HG02981 (cell line): ENCODE data around the gene CREB5.
"Not testable (repeated sequence)": the region's sequence is repeated elsewhere in the genome, so short reads cannot be mapped to it uniquely, and the experiment has no call there.

Source experiments
- ATAC-seq: cut with Tn5 transposase; IDR thresholded peaks from one replicate; pipeline ENCODE4 v1.9.1; 2021; ENCODE audit warnings: mild to moderate bottlenecking, moderate library complexity; ENCODE audit not compliant: unreplicated experiment

Gene CREB5

DNA sequence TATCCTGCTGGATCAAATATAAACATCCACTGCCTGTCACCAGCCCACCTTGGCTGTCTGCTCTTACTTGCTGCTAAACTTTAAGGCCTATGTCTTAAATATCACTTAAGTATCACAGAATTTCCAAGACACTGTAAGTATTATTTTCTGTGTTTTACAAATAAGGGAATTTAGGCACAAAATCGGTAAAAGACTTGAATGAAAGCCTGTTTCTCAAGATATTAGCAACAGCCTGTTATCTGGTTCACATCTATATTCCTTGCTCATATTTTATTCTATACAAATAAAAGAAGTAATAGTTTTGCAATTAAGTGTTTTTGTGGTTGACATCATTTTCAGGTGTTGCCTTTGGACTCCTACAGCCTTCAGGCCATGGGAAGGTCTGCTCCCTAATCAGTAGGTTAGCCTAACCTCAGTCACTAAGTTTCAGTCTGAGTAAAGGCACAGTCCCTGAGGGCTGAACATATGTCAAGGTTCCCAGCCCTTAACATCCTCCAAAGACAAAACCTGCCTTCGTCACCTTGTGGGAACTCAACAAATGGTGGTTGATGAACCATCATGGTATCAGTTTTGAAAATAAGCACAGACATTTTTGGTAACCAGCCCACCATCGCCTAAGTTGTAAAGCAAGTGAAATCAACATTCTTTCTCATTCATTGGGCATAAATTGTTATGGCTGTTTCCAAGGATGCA is 127.1 kb downstream of the CREB5 start:
- peak; percentile 95 for ATAC-seq

DNA sequence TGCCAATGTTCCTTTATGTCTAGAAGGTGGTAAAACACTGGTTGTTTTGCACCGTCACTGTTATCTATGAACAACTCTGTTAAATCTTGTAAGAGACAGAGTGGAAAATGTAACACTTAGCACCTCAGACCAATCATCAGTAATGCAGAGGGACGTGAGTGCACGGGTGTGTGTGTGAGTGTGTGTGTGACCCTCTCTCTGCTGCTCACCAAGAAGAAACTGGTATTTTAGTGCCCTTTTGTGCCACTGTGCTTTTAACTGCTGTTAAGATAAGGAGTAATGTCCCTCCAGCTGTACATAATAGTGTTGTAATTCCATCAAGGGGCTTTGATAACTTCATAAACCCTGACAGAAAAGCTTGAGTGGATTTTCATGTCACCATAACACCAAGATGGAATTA is 130.1 kb downstream of the CREB5 start:
- no peak for ATAC-seq

DNA sequence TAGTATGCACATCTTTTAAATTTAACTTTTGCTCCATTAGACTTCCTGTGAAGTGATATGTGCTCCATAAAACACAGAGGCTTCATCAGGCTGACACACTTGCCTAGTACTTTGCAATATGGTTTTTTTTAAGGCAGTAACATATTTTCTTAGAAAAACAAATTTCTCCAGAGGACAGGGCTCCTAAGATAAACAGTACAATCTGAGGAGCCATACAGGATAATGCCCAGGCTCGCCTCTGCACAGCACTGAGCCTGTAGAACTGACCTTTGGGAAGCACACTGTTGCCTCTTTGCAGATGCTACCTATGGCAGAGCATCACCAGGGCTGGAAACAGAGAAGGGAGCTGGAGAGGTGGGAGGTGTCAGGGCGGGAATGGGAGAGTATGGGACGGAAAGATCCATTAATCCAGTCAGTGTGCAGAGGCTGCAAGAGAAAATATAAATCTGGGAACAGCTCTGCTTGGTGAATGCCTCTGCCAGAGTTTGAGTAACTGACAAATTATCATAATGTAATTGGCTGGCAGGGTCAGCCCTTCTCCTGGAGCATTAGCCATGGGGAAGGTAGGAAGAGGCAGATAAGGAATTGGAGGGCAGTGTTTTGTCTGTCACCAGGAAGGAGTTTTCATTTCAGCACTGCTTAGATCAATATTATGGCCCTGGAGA is 132.3 kb downstream of the CREB5 start:
- ATAC-seq: no peak

DNA sequence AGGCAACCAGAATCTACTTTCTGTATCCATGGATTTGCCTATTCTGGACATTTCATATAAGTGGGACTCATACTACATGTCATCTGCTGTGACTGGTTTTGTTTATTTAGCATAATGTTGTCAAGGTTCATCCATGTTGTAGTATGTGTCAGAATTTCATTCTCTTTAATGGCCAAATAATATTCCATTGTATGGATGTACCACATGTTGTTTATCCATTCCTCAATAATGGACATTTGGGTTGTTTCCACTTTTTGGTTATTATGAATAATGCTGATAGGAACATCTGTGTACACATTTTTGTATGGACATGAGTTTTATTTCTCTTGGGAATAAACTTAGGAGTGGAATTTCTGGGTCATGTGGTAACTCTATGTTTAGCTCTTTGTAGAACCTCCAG is 133.7 kb downstream of the CREB5 start:
- ATAC-seq: no peak

DNA sequence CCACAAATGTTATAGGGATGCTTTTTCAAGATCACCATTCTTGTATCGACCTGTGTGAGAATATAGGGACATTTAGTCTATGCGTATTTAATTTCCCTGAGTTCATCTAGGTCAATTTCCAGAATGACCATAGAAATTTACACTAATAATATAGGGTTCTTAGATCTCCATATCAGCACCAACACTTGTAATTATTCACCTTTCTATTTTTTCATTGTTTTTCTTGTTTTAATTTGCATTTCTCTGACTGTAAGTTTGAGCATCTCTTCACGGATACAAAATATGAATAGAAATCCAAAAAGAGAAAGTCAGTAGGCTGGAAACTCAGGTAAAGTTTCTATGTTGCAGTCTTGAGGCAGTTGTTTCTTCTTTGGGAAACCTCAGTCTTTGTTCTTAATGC is 134.8 kb downstream of the CREB5 start:
- no peak for ATAC-seq

DNA sequence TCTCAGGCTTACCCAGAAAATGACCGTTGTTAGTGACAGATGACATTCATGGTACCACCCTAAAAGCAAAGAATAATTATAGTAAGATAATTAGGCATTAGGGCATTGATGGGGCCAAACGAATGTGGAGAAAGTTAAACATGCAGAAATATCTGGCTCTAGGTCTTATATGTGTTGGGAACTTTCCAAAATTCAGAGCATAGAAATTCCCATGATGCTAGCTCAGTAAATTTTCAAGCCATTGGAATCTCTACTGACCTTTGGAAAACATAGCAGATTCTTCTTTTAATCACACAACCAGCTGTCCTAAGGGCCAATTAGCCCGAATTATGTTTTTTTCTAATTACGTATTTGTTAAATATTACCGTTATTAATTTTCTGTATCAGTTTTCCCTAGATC is 136.1 kb downstream of the CREB5 start:
- no peak for ATAC-seq

DNA sequence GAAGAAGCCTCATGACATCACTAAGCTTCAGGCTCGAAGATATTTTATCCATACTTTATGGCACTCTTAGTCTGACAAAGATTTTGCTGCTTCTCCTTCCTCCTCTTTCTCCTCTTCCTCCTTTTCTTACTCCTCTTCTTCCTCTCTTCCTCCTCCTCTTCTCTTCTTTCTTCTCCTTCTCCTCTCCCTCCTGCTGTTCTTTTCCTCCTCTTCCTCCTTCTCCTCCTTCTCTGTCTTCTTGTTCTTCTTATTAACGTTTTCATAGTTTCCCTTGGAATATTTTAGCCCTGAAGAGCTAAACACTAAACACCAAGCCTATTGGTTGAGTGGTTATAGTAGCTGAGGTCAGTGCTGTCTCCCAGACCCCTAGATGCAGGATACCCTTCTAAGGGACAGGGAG is 137.7 kb downstream of the CREB5 start:
- ATAC-seq: no peak

DNA sequence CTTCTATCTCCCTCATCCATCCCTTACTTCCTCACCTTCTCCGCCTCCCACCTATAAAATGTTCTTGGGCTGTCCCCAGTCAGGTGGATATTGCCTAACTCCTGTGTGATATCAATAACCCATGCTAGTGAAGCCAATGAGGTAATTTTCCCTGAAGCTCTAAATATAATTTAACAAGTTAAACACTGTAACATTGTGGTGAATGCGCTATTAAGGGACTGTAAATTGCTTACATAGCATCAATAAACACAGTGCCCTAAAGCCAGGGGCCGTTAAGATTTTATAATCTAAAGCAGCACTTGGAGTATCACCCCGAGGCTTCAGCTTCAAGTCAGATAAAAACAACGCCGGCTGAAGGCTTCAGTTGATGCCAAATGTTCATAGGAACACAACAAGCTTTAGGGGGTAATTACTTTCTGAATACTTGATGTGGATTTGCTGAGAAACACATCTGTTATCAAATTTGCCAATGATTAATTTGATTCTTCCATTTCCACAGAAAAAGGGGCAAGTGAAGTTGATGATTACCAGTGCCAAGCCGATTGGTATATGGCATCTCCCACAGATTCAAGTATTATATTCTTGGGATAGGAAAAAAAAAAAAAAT is 138.4 kb downstream of the CREB5 start:
- ATAC-seq: no peak

DNA sequence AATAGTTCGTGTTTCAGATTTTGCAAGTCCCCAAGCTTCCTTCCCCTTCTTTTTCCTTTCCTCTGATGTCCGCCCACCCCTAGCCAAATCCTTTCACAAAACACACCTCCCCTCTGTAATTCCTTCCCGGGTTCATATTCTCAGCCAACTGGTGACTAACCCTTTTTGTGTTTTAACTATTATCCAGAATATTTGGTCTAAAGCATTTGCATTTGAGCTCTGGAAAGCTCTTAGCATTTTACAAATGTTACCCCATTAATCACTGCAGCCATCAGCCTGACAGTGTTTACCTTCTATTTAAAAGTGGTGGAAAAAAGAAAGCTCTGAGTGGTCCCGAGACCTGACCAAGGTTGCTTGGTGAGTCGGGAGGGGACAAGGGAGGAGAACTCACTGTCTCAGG is 139.0 kb downstream of the CREB5 start:
- ATAC-seq: no peak

DNA sequence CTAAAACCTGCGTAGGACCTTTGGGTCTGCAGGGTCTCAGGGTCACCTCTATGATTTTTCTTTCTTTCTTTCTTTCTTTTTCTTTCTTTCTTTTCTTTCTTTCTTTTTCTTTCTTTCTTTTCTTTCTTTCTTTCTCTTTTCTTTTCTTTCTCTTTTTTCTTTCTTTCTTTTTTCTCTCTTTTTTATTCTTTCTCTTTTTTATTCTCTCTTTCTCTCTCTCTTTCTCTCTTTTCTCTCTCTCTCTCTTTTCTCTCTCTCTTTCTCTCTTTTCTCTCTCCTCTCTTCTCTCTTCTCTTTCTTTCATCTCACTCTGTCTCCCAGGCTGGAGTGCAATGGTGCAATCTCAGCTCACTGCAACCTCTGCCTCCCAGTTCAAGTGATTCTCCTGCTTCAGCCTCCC is 139.4 kb downstream of the CREB5 start:
- ATAC-seq: not testable (repeated sequence)

DNA sequence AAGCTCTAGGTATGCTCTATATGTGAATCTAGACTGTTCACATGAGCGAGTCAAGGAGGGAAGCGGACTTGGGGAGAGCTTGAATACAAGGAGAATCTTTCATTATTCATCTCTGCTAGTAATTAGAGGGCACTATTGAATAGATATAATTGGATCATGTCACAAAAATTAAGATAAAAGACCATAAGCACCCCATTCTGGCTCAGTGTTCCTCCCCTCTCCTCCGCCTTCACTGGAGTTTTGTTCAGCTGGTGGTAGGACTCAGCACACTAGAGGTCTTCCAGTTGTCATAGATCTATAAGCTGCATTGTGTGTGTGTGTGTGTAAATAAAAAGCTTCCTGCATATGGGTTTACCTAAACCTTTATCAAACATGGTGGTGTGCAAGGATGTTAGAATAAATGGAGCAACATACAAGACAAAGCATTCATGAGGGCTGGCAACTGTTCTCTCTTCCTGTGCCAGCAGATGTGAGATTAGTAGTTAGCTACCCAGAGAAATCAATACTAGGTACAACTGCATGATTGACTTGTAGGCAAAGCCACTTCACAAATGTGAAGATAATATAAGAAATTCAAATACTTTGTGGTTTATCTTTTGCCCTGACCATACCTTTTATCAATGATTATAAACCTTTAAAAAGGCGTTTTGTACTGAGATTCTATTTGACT is 142.6 kb downstream of the CREB5 start:
- ATAC-seq: no peak

DNA sequence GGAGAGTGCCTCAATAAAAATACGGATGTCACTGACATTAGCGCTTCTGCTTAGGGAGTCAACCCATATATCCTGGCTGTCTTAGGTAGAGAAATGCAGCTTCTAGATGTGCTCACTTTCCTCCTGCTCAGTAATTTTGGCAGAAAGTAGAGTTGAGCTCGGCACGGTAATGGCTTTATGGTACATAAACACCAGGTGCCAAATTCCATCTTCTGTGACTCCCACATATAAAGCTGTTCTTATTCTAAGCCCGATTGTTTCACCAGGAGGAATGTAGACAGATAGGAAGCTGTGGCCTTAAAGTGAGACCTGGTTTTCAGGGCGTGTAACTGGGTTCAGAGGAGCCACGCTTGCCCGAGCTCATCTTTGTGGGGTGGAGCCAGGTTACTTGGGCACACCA is 143.7 kb downstream of the CREB5 start:
- no peak for ATAC-seq

DNA sequence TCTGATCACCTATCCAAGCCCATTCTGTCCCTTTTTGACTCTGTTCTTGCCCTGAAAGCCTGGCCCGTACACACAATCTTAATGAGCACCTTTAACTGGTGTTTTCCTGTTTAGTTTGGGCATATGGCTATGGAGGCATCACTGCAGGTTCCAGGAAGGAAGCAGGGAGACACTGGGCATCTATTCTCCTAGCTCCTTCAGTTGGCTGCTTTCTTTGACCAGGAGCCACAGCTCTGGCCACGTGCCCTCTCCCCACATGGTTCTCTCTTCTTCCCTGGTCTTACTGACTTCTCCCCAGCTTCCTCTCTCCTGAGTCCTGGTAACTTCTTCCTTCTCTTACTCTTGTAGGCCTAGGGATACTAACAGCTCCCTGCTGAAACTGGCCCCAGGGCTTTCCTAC is 144.4 kb downstream of the CREB5 start:
- no peak for ATAC-seq

DNA sequence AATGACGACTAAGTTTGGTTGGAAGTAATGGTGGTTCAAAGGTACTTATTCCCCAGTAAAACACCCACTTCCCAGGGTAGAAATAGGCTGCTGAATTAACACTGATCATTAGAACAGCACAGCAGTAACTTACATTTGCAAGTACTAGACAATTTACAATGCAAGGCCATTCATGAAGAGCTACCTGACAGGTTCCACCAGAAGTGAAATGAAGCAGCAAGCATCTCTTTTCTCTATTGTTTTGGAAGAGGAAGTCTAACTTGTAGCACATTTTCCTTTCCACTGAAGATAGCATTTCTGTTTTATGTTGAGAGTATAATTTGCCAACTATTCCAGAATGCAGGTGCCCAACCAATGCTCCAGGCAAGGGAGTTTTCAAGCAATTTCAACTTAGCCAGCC is 145.9 kb downstream of the CREB5 start:
- ATAC-seq: no peak

DNA sequence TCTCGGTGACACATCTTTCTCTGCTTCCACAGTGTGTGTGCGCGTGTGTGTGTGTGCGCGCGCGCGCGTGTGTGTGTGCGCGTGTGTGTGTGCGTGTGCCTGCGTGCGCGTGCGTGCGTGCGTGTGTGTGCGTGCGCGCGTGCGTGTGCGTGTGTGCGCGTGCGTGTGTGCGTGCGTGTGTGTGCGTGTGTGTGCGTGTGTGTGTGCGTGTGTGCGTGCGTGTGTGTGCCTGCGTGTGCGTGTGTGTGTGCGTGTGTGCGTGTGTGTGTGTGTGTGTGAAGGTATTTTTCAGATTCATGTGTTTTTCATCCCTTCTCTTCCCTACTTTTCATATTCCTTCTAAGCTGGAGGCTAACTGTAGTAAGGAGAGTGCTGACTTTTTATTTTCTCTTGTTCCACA is 148.4 kb downstream of the CREB5 start:
- ATAC-seq: no peak

DNA sequence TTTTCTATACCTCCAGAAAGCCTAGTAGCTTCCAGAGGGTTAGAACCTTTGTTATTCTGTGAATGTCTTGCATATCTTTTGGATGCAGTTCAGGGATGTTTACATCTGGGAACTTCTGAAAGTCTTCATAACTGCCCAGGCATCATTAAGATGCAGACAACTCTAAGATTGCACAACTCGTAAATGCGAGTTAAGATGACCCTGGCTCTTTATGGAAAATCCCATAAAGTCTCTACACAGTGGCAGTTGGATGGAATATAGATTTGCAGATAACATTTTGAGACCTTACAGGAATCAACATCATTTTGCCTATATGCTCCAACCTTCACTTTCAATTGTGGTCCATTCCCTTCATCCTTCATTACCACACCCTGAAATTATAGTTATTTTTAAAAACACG is 151.7 kb downstream of the CREB5 start:
- no peak for ATAC-seq

DNA sequence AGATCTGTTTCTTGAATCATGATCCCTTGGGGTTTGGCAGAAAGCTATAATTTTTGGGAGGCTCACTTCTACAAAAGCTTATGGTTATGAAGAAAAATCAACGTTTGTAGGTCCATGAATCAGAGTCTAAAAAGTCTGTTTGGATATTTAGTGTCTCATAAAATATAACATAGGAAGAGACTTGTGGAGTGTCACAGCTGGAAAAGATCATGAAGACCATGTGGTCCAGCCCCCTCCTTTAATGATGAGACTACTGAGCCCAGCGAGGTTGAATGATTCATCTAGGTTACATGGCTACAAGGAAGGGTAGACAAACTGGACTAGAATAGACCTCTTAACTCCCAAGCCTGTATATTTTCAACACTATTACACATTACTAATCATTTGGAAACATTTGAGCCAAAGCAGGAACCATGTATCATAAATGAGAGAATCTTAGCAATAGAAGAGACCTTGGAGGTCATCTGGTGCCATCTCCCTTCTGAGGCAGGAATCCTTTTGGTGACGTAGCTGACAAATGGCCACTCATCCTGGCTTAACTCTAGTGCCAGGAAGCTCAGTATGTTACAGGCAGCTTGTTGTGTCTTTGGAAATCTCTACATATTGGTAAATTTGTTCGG is 152.5 kb downstream of the CREB5 start:
- no peak for ATAC-seq

DNA sequence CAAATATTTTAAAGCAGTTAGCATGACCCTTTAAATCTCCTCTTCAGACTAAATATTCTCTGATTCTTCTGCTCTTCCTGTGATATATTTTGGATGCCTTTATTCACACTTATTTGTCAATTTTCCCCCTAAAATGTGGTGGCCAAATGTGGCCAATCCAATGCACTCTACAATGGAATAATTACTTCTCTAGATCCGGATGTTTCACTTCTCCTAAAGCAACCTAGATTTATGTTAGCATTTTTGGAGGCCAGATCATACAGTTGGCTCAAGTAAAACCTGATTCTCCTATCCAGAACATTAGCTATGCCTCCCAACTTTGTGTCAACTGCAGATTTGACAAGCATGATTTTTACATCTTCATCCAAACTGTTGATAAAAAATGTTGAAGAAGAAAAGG is 153.7 kb downstream of the CREB5 start:
- ATAC-seq: no peak

DNA sequence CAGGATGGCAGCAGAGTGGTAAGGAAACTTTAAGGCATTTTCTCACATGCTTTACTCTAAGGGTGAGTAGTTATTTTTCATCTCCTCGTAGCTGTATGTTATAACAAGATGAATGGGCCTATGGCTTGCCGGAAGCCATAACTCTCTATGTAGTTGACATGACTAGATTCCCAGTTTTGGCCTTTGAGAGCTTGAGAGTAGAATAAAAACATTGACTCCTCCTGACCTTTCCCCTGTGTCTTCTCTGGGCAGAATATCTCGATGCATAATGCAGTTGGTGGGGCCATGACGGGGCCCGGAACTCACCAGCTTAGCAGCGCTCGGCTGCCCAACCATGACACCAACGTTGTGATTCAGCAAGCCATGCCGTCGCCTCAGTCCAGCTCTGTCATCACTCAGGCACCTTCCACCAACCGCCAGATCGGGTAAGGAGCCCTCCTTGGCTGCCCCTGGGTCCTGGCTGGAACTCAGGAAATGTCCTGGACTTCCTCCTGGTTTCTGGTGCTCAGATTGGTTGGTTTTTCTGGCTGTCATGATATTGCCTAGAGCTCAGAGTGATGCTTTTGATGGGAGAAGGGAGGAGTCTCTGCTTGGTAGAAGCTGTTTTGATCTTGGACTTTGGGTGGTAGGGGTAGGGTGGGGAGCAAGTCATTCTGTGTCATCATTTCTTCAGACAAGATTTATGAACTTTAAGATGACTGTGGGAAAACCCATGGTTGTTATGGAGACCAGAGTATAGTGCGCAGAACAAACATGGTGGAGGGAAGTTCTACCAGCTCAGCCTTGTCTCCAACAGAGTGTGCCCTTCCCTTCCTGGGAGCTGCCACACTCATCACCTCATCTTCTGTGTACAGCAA is 158.0 kb downstream of the CREB5 start:
- peak; percentile 71 for ATAC-seq

DNA sequence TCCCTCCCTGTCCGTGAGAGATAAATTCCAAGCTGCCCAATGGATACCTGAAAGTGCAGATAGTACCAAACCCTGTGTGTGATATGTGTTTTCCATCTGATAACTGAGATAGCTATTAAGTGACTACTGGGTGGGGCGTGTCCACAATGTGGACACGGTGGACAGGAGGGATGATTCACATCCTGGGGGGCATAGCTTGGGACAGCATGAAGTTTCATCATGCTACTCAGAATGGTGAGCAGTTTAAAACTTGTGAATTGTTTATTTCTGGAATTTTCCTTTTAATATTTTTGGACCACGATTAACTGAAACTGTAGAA is 158.6 kb downstream of the CREB5 start:
- no peak for ATAC-seq

DNA sequence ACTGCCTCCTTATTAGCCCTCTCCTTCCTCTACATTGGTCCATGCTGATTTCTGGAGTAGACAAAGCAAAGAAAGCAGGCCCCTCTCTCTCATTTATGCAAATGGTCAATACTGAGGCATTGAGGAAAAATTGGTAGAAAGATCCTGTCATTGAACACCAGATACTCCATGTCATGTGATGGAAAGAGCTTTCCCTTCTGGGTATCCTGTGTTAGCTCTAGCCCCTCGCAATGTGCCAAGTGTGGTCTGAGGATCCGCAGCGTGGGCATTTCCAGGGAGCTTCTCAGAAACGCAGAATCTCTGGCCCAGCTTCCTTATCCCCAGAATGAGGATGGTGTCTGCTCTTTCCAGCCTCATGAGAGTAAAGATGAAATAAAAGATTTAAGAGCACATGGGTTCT is 159.1 kb downstream of the CREB5 start:
- no peak for ATAC-seq
